Glomerular endothelial cell (primary cell): Measurements from ENCODE around the gene CEP20. TPM values are rescaled to one million over a fixed set of nuclear protein-coding genes. Genes with fewer than 3 reads are reported as not detected.
"Not testable (repeated sequence)": the region's sequence is repeated elsewhere in the genome, so short reads cannot be mapped to it uniquely, and the experiment has no call there.

Experiments used
- DNase-seq: peaks from one replicate; pipeline ENCODE4 v3.0.0-alpha.2; 2011; ENCODE audit warnings: low read depth, low spot score; ENCODE audit errors: extremely low read depth
- total RNA-seq: library from RNA; depleted of rRNA; stranded (reverse); fragments of >200 nt; gene quantifications from 2 replicates; pipeline ENCODE4 v1.2.3, GENCODE V29; 2015

Gene CEP20
- total RNA-seq, 1 donor from 2014 or later = 22.4 TPM

GRCh38 chr16:15861996-15862395 is 26.4 kb downstream of the CEP20 start:
- no peak for DNase-seq

DNA sequence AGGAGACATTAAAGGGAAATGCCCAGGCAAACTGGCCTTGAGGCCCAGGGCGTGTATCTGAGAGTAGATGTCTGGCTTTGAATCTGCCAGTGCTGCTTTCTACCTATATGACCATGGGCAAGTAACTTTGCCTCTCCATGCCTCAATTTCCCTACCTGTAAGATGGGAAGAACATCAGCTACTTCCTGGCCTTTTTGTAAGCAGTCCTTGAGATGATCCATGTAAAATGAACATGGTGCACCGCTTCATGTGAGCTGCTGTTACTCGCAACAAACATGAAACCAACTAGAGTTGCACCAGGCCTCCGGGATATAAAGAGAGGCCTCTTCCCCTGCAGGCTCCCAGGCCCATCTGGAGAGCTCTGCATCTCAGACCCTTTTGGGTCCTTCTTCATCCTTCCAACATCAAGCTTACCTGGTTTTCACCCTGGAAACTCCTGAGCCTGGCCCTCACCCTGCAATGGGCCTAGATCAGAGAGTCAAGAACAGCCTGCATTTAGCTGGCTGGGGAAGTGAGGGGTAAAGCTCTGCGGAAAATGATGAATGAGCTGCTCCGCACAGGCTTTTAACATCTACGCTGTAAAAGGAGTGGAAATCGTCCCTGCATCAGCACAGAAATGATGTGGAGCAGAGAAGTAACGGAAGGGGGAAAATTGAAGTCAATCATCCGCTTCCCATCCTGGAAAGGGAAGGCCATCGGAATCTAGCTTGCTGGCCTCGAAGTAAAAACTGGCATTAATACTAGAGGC is 29.3 kb downstream of the CEP20 start:
- DNase-seq = no peak

GRCh38 chr16:15857724-15858560 is 30.5 kb downstream of the CEP20 start:
- no peak for DNase-seq

- no peak for DNase-seq
These were observed 31.3 kb downstream of the CEP20 start, which contains the start of gene MYH11 for GRCh38 chr16:15856901-15857698. TSS of gene MYH11 (minus strand) at chr16:15857028. CDS start at chr16:15838252, 18,776 bp downstream.

GRCh38 chr16:15856182-15856581 is 32.2 kb downstream of the CEP20 start:
- no peak for DNase-seq

DNA sequence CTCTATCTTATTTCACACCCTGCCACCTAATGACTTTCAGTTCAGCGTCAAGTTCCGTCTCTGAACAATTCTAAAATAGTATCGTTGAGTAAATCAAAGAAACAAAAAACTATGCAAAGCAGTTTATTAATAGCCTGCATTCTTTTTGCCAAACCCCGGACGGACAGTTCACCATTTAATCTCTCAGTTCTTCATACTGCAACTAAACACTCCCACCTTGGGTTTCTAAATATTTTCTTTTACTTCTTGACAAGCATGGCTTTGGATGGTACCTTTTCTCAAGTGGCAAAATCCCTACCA is 32.7 kb downstream of the CEP20 start:
- no peak for DNase-seq

GRCh38 chr16:15854906-15855703 is 33.3 kb downstream of the CEP20 start:
- no peak for DNase-seq

DNA sequence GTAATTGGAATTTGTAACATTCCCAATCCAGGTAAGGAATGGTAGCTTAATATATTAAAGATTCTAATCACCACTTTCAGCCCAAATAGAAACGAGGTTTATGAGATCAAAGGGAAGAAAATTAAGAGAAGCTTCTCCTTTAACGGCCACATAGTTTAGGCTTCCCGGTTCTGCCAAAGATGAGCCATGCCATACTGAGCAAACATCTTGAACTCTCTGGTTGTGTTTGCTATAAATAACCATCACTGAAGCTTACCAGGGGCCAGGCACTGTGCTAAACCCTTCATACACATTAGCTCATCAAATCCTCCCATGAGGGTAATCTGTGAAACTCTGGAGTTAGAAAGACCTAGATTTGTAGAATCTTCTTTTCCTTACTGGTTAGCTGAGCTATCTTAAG is 34.3 kb downstream of the CEP20 start:
- DNase-seq = no peak

DNA sequence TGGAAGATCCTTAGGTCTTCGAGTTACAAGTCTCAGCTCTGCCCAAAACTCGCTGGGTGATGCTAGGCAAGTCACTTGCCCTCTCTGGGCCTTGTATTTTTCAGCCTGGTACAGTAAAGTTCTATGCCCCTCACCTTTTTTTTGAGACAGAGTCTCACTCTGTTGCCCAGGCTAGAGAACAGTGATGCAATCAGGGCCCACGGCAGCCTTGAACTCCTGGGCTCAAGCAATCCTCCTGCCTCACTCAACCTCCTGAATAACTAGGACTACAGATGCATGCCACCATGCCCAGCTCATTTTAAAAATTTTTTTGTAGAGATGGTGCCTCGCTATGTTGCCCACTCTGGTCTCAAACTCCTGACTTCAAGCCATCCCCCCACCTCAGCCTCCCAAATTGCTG is 35.4 kb downstream of the CEP20 start:
- DNase-seq = no peak

- DNase-seq = not testable (repeated sequence)
These were observed 37.8 kb downstream of the CEP20 start for GRCh38 chr16:15850555-15850954.

DNA sequence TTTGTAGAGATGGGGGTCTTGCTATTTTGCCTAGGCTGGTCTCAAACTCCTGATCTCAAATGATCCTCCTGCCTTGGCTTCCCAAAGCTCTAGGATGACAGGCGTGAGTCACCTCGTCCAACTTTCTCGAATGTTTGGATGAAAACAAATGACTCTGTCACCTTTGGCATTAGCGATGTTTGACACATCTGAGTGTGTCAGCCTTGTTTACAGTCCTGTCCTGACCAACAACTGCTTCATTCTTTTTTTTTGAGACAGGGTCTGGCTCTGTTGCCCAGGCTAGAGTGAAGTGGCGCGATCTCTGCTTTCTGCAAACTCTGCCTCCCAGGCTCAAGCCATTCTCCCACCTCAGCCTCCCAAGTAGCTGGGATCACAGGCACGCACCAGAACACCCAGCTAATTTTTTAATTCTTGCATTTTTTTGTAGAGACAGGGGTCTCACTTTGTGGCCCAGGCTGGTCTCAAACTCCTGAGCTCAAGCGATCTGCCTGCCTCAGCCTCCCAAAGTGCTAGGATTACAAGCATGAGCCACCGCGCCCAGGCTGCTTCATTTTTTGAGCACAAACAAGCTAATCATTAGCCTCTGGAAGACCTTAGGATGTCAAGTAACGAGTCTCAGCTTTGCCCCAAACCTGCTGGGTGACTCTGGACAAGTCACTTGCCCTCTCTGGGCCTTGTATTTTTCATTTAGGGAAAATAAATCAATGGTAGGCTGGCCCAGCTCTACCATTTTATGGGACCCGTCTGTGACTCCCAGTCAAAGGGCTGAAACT is 39.0 kb downstream of the CEP20 start:
- DNase-seq = no peak

- no peak for DNase-seq
These were observed 40.7 kb downstream of the CEP20 start for GRCh38 chr16:15847611-15848175.

DNA sequence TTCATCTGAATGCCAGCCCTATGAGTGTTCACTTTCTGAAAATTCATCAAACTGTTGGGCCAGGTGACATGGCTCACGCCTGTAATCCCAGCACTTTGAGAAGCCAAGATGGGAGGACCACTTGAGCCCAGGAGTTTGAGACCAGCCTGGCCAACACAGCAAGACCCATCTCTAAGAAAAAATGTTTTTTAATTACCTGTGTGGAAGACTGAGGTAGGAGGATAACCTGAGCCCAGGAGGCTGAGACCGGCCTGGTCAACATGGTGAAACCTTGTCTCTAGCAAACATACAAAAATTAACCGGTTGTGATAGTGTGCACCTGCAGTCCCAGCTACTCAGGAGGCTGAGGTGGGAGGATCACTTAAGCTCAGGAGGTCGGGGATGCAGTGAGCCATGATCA is 41.9 kb downstream of the CEP20 start:
- no peak for DNase-seq

DNA sequence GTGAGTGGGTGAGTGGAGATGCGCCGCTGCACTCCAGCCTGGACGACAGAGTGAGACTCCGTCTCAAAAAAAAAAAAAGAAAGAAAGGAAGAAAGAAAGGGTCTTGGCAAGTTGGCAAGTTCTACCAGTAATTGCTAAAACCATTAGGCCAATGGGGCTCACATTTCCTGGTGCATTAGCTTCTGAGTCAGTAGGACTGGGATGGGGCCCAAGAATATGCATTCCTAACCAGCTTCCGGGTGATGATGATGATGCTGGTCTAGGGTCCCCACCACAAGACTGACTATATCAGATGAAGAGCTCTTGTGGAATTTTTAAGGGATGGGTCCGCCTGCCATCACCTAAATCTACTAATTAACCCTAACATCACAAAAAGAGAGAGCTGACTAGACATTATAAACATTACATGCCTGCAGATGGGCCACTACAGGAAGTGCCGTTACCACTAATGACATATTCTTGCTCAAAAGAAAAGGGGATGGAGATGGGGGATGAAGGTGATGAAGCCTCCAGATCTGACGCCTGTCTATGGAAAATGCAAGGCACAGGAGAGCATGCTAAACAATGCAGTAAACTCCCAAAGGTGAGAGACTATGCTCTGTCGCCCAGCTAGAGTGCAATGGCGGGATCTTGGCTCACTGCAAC is 44.6 kb downstream of the CEP20 start:
- DNase-seq = no peak

- DNase-seq = not testable (repeated sequence)
These were observed 49.2 kb downstream of the CEP20 start for GRCh38 chr16:15839204-15839603.

GRCh38 chr16:15837761-15838160 is 50.6 kb downstream of the CEP20 start:
- DNase-seq = no peak

- DNase-seq = no peak
These were observed 51.3 kb downstream of the CEP20 start for GRCh38 chr16:15836965-15837611.

- DNase-seq = no peak
These were observed 52.3 kb downstream of the CEP20 start for GRCh38 chr16:15836074-15836473.
